Activated CD8-positive, alpha-beta memory T cell treated with anti-CD3 and anti-CD28 coated beads, Interleukin-2, amount 50 U/mL, for 4 hours (primary cell): ENCODE results near the gene OTOP3.
"Not testable (repeated sequence)": the region's sequence is repeated elsewhere in the genome, so short reads cannot be mapped to it uniquely, and the experiment has no call there.

Experiments
- DNase-seq: peaks from one replicate; pipeline ENCODE4 v3.0.0-alpha.2; 2020

OTOP3 gene

DNA sequence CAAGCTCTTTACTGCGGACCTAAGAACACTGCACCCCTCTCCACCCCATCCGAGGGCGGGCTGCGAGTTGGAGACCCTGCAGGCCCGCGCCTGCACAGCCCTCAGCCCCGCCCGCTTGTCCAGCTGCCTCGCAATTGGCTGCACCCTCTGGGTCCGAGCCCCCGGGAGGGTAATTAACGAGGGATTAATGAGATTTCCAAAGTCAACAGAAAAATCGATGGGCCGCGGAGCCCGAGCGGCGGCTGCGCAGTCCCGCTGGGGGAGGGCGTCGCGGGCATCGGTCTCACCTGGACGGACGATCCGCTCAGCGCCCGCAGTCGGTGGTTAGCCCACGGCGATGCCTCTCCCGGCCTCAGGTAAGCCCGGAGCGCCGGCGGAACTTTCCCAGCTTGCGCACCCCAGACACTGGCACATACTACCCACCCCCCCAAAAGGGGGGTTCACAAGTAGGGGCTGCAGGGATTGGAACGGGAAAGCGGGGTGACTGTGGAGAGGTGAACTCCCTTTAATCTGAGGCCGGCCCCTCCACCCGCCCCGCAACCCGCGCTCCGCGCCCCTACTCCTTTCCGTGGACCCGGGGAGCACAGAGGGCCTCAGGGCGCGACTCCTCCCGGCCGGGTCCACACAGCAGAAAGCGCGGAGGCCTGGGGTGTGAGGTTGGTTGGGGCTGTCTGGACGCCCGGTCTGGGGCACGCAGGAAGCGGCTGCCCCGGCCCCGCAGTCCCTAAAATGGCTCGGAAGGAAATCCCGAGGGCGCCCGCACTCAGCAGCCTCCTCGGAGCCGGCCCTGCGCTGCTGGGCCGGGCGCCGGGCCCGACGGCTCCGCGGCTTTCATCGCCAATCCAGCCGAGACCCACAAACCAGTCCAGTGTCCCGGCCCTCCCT lies at the start of gene OTOP3:
Gene OTOP3, plus strand, starts transcription at position 314 of the 885 bp plus-strand sequence. Its CDS starts 24 bp downstream, at position 338.
- DNase-seq = no peak

GRCh38 chr17:74888469-74888868 lies 47.2 kb upstream of the OTOP3 start:
- DNase-seq = no peak

- no peak for DNase-seq
Measured at GRCh38 chr17:74890554-74890953, 45.1 kb upstream of the OTOP3 start.

- DNase-seq = no peak
Measured at GRCh38 chr17:74892013-74892841, 43.5 kb upstream of the OTOP3 start.

GRCh38 chr17:74892974-74893911 lies 42.5 kb upstream of the OTOP3 start, which contains the start of gene FADS6:
FADS6 (minus strand) TSS chr17:74893633; CDS start chr17:74893595, 38 bp downstream.
- no peak for DNase-seq

DNA sequence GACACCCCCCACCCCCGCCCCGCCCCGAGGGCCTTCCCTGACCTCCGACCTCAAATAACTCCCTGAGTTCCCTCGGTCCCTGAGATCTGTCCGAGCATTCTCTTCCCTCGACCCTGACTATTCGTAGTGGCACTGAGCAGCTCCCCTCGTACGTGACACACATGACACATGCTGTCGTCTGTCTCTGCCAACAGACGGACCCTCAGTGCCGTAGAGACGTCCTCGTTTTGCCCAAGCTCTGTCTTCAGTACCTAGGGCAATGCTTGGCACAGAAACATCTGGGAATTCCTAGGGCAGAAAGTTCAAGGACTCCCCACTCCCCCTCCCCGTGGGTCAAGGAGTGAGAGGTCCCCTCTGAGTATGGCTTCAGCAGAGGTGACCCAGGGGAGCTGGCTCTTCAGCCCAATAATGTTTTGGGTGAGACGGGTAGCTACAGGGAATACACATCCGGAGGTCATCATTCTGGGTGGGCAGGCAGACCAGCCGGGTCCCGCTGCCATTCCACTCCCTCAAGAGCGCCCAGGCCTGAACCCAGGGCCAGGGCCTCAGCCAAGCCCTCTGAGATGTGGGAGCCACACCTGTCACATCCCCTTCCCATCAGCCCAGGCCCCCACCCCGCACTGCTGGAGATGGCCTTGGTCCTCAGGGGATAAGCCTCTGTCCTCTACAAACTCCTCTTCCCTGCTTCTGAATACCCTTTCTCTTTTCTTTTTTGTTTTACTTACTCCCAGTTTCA lies 41.6 kb upstream of the OTOP3 start:
- no peak for DNase-seq

DNA sequence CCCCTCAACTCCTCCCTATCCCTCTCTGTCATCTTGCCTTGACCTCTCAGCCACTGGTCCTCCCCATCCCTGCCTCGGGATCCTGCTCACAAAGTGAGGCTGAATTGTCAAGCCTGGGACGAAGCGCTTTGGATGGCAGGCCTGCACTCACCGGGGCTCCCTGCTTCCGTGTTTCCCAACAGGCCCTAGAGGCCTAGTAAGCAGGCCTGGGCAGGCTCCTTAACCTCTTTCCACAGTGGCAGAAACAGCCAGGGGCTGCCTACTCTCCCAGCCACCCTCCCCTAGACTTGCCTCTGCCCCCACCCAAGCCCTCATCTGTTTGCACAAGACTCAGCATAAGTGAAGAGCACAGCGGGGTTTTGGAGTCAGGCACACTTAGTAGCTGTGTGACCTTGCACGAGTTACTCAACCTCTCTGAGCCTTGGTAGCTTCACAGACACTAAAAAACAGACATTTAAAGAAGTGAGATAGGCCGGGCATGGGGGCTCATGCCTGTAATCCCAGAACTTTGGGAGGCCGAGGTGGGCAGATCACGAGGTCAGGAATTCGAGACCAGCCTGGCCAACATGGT lies 37.2 kb upstream of the OTOP3 start:
- DNase-seq = no peak

- DNase-seq = no peak
Measured at GRCh38 chr17:74900208-74900607, 35.5 kb upstream of the OTOP3 start.

- DNase-seq = no peak
Measured at GRCh38 chr17:74901353-74902135, 34.2 kb upstream of the OTOP3 start.

DNA sequence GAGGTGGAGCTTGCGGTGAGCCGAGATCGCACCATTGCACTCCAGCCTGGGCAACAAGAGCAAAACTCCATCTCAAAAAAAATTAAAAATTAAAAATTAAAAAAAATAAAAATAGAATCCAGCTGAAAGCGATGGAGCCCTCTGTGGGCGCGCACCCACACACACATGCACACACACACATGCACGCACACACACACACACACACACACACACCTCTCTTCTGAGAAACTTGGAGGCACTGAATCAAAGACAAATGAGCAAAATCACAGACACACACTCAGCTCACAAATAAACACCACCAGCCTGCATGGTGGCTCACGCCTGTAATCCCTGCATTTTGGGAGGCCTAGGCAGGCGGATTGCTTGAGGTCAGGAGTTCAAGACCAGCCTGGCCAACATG lies 32.7 kb upstream of the OTOP3 start:
- no peak for DNase-seq

DNA sequence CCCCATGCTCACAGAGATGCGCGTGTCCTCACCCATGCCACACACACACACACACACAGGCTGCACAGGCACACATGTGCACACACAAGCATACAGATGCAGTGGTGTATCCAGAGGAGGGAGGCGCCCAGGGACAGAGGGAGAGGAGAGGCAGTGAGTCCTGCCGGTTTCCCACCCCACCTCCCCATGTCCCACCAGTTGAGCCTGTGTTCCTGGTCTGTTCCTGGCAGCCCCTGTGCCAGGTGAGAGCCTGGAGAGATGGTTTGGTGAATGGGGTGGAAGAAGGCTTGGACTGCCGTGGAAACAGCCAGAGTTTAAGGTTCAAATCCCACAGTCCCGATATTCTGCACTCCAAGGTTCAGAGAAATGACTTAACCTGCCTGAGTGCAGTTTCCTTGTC lies 32.0 kb upstream of the OTOP3 start:
- DNase-seq = no peak

GRCh38 chr17:74904687-74905409 lies 30.9 kb upstream of the OTOP3 start:
- DNase-seq = no peak

GRCh38 chr17:74906214-74906793 lies 29.4 kb upstream of the OTOP3 start:
- DNase-seq = not testable (repeated sequence)

DNA sequence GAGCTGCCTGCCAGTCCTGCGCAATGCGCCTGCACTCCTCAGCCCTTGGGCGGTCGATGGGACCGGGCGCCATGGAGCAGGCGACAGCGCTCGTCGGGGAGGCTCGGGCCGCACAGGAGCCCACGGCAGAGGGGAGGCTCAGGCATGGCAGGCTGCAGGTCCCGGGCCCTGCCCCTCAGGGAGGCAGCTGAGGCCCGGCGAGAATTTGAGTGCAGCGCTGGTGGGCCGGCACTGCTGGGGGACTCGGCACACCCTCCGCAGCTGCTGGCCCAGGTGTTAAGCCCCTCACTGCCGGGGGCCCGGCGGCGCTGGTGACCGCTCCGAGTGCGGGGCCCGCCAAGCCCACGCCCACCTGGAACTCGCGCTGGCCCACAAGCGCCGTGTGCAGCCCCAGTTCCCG lies 28.7 kb upstream of the OTOP3 start:
- no peak for DNase-seq

- DNase-seq = not testable (repeated sequence)
Measured at GRCh38 chr17:74909097-74909496, 26.6 kb upstream of the OTOP3 start.

DNA sequence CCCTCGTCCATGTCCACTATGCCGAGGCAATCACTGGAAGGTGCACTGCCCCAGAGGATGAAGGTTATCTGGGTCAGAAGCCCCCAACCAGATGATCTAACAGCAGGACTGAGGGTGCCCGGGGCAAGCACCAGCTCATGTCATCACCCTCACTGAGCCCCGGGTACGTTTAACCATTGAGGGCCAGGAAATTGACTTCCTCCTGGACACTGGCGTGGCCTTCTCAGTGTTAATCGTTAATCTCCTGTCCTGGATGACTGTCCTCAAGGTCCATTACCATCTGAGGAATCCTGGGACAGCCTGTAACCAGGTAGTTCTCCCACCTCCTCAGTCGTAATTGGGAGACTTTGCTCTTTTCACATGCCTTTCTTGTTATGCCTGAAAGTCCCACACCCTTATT lies 24.3 kb upstream of the OTOP3 start:
- not testable (repeated sequence) for DNase-seq

DNA sequence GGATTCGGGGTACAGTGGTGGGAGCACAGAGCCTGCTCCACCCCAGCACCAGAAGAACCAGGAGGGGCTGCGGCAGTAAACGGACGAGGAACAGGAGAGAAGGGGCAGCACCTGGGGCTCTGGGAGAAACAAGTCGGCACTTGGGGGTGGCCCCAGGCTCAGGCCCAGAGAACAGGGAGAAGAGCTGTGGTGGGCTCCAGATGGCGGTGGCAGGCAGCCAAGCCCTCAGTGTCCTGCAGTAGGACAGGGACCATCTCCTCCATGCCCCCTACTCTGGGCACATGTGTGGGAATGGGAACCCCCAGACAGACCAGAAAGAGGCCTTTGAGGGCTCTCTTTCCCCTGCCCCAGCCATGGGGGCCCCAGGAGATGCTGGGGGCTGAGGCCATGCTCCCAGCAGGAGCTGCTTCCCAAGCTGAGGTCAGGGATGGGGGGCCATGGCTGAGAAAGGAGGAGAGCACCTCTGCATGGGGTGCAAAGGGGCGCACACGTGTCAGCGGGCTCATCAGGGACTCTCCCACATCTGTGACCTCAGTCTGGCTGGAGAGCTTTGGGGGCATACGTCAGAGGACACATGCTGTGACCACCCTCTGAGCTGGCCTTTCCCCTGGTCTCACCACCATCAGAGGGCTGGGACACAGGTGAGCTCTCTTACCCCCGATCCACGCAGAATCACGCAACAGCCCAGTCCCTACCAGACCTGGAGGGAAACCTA lies 19.4 kb upstream of the OTOP3 start:
- DNase-seq = no peak

- no peak for DNase-seq
Measured at GRCh38 chr17:74916851-74917199, 18.9 kb upstream of the OTOP3 start.

- DNase-seq = no peak
Measured at GRCh38 chr17:74917430-74917829, 18.3 kb upstream of the OTOP3 start.
